Mesodermal cell (in vitro differentiated cells): ENCODE results near the gene HHIPL2.
"Not testable (repeated sequence)": the region's sequence is repeated elsewhere in the genome, so short reads cannot be mapped to it uniquely, and the experiment has no call there.

ENCODE experiments used
- H3K27ac ChIP-seq: 2 replicates; pipeline ENCODE4 v1.7.0; 2013; ENCODE audit warnings: mild to moderate bottlenecking, low read depth, low read length, moderate library complexity; ENCODE audit not compliant: severe bottlenecking
- H3K36me3 ChIP-seq: 2 replicates; pipeline ENCODE4 v1.7.1; 2013; ENCODE audit warnings: mild to moderate bottlenecking, low read length, moderate library complexity; ENCODE audit not compliant: control insufficient read depth, insufficient read depth
- H3K4me1 ChIP-seq: one replicate; pipeline ENCODE4 v1.7.1; 2013; ENCODE audit warnings: mild to moderate bottlenecking, low read length; ENCODE audit not compliant: insufficient read depth, control insufficient read depth, poor library complexity, severe bottlenecking
- H3K4me3 ChIP-seq: 2 replicates; pipeline ENCODE4 v1.7.0; 2013; ENCODE audit warnings: low read length, control low read depth, mild to moderate bottlenecking; ENCODE audit not compliant: insufficient read depth, poor library complexity, severe bottlenecking; ENCODE audit errors: extremely low read depth
- H3K9me3 ChIP-seq: 2 replicates; pipeline ENCODE4 v1.7.1; 2013; ENCODE audit warnings: mild to moderate bottlenecking, low read length, moderate library complexity; ENCODE audit not compliant: control insufficient read depth
- WGBS, 2 experiments: methylation state at CpG; one replicate each; pipeline ENCODE4 v1.1.5; 2013; ENCODE audit warnings: missing lambda C conversion rate in 2 of 2; ENCODE audit not compliant: insufficient coverage in 2 of 2; 5-methylcytosine and 5-hydroxymethylcytosine counted together

HHIPL2 gene

GRCh38 chr1:222489496-222489895 is 58.4 kb downstream of the HHIPL2 start:
- not testable (repeated sequence) for H3K9me3 ChIP-seq, H3K27ac ChIP-seq, H3K4me1 ChIP-seq, H3K36me3 ChIP-seq, H3K4me3 ChIP-seq
- 86% methylated on average over 1 of the region's 5 CpGs; no CpG with 5 or more reads in 1 of the 2 experiments for WGBS, 2 experiments

DNA sequence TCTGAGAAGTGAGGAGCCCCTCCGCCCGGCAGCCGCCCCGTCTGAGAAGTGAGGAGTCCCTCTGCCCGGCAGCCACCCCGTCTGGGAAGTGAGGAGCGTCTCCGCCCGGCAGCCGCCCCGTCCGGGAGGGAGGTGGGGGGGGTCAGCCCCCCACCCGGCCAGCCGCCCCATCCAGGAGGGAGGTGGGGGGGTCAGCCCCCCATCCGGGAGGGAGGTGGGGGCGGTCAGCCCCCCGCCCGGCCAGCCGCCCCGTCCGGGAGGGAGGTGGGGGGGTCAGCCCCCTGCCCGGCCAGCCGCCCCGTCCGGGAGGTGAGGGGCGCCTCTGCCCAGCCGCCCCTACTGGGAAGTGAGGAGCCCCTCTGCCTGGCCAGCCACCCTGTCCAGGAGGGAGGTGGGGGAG is 60.1 kb downstream of the HHIPL2 start:
- H3K36me3 ChIP-seq, H3K4me3 ChIP-seq, H3K4me1 ChIP-seq, H3K9me3 ChIP-seq, H3K27ac ChIP-seq: not testable (repeated sequence)
- WGBS, 2 experiments: no CpG with 5 or more reads among the region's 27 CpGs

DNA sequence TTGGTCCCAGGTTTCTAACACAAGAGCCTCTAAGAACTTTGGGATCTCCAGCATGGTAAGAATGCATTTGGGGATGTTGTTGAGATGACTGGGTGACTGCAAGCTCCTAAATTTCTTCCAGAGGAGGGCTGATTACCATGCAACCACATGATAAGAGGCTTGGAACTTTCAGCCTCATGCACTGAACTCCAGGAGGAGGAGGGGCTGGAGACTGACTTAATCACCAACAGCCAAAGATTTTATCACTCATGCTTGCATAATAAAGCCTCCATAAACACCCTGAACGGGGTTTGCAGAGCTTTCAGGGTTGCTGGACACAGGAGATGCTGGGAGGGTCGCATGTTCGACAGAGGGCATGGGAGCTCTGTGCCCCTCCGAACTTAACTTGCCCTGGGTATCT is 63.9 kb downstream of the HHIPL2 start:
- H3K27ac ChIP-seq, H3K4me3 ChIP-seq, H3K9me3 ChIP-seq, H3K4me1 ChIP-seq, H3K36me3 ChIP-seq: not testable (repeated sequence)
- WGBS, 2 experiments: no CpG with 5 or more reads among the region's 4 CpGs

GRCh38 chr1:222479567-222479966 is 68.3 kb downstream of the HHIPL2 start:
- not testable (repeated sequence) for H3K9me3 ChIP-seq, H3K4me3 ChIP-seq, H3K4me1 ChIP-seq, H3K27ac ChIP-seq, H3K36me3 ChIP-seq
- no CpG with 5 or more reads among the region's 7 CpGs for WGBS, 2 experiments

GRCh38 chr1:222476436-222476835 is 71.5 kb downstream of the HHIPL2 start:
- H3K27ac ChIP-seq, H3K9me3 ChIP-seq, H3K36me3 ChIP-seq, H3K4me3 ChIP-seq, H3K4me1 ChIP-seq: not testable (repeated sequence)
- 92 to 93% methylated on average over 3 to 5 of the region's 5 CpGs for WGBS, 2 experiments

DNA sequence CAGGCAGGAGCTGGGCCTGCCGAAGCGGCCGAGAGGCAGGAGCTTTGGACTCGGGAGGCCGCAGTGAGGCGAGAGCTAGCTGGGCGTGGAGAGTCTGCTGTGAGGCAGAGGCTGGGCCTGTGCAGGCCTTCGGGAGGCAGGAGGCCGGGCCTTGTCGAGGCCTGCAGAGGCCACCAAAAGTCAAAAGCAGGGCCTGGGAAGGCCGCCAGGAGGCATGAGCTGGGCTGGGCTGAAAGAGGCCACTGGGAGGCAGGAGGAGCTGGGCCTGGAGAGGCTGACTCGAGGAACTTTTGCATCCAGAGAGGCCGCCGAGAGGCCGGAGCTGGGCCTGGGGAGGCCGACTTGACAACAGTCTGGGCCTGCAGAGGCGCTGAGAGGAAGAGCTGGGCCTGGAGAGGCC is 74.2 kb downstream of the HHIPL2 start:
- WGBS, 2 experiments: 87 to 95% methylated on average over 10 to 11 of the region's 17 CpGs
- H3K36me3 ChIP-seq, H3K27ac ChIP-seq, H3K4me1 ChIP-seq, H3K4me3 ChIP-seq, H3K9me3 ChIP-seq: not testable (repeated sequence)

DNA sequence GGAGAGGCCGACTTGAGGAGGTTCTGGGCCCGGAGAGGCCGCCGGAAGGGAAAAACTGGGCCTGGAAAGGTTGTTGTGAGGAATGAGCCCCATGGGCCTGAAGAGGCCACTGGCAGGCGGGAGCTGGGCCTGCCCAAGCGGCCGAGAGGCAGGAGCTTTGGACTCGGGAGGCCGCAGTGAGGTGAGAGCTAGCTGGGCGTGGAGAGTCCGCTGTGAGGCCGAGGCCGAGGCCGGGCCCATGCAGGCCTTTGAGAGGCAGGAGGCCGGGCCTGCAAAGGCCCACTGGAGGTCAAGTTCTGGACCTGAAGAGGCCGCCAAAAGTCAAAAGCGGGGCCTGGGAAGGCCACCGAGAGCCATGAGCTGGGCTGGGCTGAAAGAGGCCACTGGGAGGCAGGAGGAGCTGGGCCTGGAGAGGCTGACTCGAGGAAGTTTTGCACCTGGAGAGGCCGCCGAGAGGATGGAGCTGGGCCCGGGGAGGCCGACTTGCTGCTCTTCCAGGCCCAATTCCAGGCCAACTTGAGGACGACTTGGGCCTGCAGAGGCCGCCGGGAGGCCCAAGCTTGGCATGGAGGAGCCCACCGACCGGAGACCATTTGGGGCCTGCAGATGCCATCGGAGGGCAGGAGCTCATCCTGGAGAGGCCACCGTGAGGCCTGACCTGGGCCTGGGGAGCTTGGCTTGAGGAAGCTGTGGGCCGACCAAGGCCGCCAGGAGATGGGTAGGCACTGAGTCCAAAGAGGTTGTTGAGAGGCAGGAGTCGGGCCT is 74.9 kb downstream of the HHIPL2 start:
- not testable (repeated sequence) for H3K9me3 ChIP-seq, H3K36me3 ChIP-seq, H3K4me3 ChIP-seq, H3K27ac ChIP-seq, H3K4me1 ChIP-seq
- 95 to 98% methylated on average over 17 to 21 of the region's 33 CpGs for WGBS, 2 experiments
